MM.1S (cell line): ENCODE results near the gene SAE1.

Experiments
- CTCF ChIP-seq: fragments of 300-600 bp; sonication (generic); IDR thresholded peaks from 2 replicates; pipeline ENCODE4 v1.5.1; 2016; ENCODE audit warnings: antibody characterized with exemption, low read length, mixed read lengths
- EZH2 ChIP-seq: fragments of 300-600 bp; sonication (generic); optimal IDR thresholded peaks from 2 replicates; pipeline ENCODE3; 2017; ENCODE audit warnings: low read depth, mild to moderate bottlenecking, antibody characterized with exemption, low read length, mixed read lengths
- EZH2phosphoT487 ChIP-seq: fragments of 300-600 bp; sonication (generic); IDR thresholded peaks from 2 replicates; pipeline ENCODE4 v1.6.1; 2018; ENCODE audit warnings: antibody characterized with exemption, low read length

DNA sequence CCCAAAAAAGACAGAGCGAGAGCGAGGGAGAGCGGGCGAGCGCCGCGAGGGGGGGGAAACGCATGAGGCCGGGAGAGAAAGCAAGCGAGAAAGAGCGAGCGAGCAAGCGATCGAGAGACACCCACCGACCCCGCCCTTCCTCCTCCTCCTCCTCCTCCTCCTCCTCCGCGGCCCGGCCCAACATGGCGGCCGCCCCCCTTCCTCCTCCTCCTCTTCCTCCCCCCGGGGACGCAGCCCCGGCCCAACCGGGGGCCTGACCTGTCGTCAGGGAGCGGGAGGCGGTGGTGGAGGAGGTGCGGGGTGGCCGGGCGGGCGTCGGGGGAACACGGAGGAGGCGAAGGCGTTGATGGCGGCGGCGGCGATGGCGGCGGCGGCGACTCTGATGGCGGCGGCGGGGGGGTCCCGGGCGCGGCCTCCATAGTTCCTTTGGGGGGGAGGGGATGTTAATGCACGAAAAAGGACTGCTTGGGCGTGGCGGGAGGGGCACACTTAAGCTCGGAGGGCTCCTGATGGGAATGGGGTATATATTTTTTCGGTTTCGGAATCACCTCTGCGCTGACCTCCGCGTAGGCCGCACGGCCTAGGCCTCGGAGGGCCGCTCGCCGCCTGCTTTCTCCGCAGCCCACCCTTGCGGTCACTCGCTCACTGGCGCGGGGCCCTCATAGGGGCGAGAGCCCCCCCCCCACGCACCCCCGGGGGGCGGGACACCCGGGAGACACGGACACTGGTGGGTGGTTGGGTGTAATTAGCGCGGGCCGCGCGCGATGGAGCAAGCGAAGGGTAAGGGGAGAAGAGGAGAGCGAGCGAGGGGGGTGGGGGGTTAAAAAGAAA lies 18.3 kb upstream of the SAE1 start:
- TF ChIP-seq EZH2 (no peak), EZH2phosphoT487 (no peak), CTCF (no peak)
